ENCODE results near the gene TMEM121B. TPM values are rescaled to one million over a fixed set of nuclear protein-coding genes. Genes with fewer than 3 reads are reported as not detected.

Gene TMEM121B
- total RNA-seq, 4 donors from 2014 or later = 0.17 to 0.29 (median 0.24) TPM

- H3K4me3 ChIP-seq = no peak overlapping the region
- no peak for DNase-seq
- intact Hi-C loops (cut with DNase I; ENCODE audit: low total_unique reads) = loop anchor here (2.0 to 10.0 kb wide), 6 partner anchors 98 to 710 kb away; partner anchors contain the start of genes BCL2L13 and CECR2
- H3K9me3 ChIP-seq = no peaks in the 10 kb centered on the region
- H3K27ac ChIP-seq = no peak overlapping the region
- ATAC-seq = no peak
- H3K36me3 ChIP-seq = no peaks in the 10 kb centered on the region
- H3K27me3 ChIP-seq = no peaks in the 10 kb centered on the region
- TF ChIP-seq, protein P1, sequence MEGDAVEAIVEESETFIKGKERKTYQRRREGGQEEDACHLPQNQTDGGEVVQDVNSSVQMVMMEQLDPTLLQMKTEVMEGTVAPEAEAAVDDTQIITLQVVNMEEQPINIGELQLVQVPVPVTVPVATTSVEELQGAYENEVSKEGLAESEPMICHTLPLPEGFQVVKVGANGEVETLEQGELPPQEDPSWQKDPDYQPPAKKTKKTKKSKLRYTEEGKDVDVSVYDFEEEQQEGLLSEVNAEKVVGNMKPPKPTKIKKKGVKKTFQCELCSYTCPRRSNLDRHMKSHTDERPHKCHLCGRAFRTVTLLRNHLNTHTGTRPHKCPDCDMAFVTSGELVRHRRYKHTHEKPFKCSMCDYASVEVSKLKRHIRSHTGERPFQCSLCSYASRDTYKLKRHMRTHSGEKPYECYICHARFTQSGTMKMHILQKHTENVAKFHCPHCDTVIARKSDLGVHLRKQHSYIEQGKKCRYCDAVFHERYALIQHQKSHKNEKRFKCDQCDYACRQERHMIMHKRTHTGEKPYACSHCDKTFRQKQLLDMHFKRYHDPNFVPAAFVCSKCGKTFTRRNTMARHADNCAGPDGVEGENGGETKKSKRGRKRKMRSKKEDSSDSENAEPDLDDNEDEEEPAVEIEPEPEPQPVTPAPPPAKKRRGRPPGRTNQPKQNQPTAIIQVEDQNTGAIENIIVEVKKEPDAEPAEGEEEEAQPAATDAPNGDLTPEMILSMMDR (IDR thresholded peaks at IDR 0.05 in 4 of 5, conservative IDR thresholded peaks at IDR 0.05 in 1 of 5) = no peak
- TF ChIP-seq POLR2A (IDR thresholded peaks at IDR 0.05) = no peak
- in situ Hi-C loops (cut with MboI; ENCODE audit: low sequenced_read_pairs in 4 of 4) = loop anchor here in 3 of 4 donors (5.0 to 10.0 kb wide), 5 partner anchors 80 to 430 kb away; partner anchors contain the start of gene HDHD5 (in 1 of the 3)
- peaks cover 0 to 3% of the 10 kb centered on the region in 2 donors for H3K4me1 ChIP-seq
These were observed 46.5 kb downstream of the TMEM121B start for GRCh38 chr22:17074648-17075002.

GRCh38 chr22:17072877-17073276, 48.3 kb downstream of the TMEM121B start:
- in situ Hi-C loops (cut with MboI; ENCODE audit: low sequenced_read_pairs in 4 of 4) = loop anchor here in 3 of 4 donors (10.0 kb wide), 4 partner anchors 82 to 432 kb away; partner anchors contain the start of gene HDHD5 (in 1 of the 3)

More at GRCh38 chr22:17072877-17073276, 48.3 kb downstream of the TMEM121B start:
- Histone ChIP-seq H3K36me3 (no peaks in the 10 kb centered on the region), H3K27me3 (no peaks in the 10 kb centered on the region), H3K4me3 (no peak overlapping the region), H3K27ac (no peak overlapping the region), H3K9me3 (no peaks in the 10 kb centered on the region), H3K4me1 (peaks cover 0 to 3% of the 10 kb centered on the region in 2 donors)
- no peak for ATAC-seq
- no peak for DNase-seq
- TF ChIP-seq, protein P1 (IDR thresholded peaks at IDR 0.05 in 4 of 5, conservative IDR thresholded peaks at IDR 0.05 in 1 of 5) = no peak
- TF ChIP-seq POLR2A (IDR thresholded peaks at IDR 0.05) = no peak
- intact Hi-C loops (cut with DNase I; ENCODE audit: low total_unique reads) = loop anchor here (5.0 to 10.0 kb wide), 5 partner anchors 132 to 712 kb away; partner anchors contain the start of genes BCL2L13 and CECR2

Other genes starting within 250 kb of the TMEM121B start
- not detected for gene GAB4, start 113.1 kb downstream of the TMEM121B start, total RNA-seq
- 1 to 10 TPM; 1.4 to 3.9 (median 3.6) TPM for gene IL17RA, start 36.4 kb downstream of the TMEM121B start, total RNA-seq
- 10 to 100 TPM; 32.0 to 38.5 (median 35.1) TPM for gene HDHD5, start 37.9 kb upstream of the TMEM121B start, total RNA-seq
- 1 to 10 TPM; 2.2 to 3.4 (median 2.7) TPM for gene ADA2, start 98.1 kb upstream of the TMEM121B start, total RNA-seq
- gene CECR2, start 248.1 kb upstream of the TMEM121B start, total RNA-seq = 10 to 100 TPM; 12.3 to 29.6 (median 20.4) TPM